COLO829 (cell line): Measurements from ENCODE around the gene ATP23.

ENCODE experiments used
- DNase-seq: peaks from one replicate; pipeline ENCODE4 v3.0.0; 2012; ENCODE audit warnings: low spot score

Gene ATP23

GRCh38 chr12:57983146-57983857 lies 41.9 kb downstream of the ATP23 start:
- DNase-seq = peak; percentile 40

DNA sequence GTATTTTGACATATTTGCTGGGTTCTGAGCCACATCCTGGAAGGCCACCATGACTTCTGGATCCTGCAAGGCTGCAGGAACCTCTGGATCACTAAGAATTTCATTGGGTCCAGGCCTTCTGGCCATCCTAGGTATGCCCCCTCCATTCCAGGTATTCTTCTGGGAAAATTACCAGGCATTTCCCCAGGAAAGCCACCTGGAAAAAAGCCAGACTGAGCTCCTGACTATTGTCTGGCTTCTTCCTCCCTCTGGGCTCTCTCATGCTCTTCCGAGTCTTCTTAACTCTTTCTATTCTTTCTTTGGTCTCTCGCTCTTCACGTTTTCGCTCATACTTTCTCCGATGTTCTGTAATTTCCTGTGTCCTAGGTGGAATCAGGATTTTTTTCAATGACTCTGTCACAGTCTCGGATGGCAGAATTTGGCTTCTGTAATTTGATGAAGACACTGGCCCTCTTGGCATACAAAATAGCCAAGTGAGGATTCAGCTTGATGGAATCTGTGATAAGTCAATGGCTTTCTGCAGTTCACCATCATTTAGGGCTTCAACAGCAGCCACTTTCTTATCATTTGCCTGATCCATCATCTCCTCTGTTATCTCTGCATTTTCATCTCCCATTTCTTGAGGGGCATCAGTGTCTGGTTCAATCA lies 42.6 kb downstream of the ATP23 start:
- DNase-seq = no peak

- DNase-seq = no peak
Measured at GRCh38 chr12:57984629-57985151, 43.3 kb downstream of the ATP23 start.

- DNase-seq = no peak
Measured at GRCh38 chr12:57985685-57986084, 44.3 kb downstream of the ATP23 start.

DNA sequence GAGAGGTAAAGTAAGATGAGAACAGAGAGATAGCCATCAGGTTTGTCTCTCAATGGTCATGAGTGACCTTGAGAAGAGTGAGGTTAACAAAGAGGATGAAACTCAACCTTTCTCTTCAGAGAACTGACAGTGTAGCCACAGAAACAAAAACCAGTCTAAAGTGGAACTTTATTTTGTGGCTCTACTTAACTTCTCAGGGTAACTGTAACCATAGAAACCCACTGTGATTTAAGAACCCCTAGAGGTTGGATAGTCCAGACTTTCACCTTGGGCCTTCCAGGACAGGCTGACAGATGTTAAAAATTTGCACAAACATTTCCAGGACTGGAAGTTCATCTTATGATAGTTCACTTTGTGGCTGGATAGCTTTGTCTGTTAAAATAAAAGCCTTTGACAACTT lies 48.5 kb downstream of the ATP23 start:
- no peak for DNase-seq

DNA sequence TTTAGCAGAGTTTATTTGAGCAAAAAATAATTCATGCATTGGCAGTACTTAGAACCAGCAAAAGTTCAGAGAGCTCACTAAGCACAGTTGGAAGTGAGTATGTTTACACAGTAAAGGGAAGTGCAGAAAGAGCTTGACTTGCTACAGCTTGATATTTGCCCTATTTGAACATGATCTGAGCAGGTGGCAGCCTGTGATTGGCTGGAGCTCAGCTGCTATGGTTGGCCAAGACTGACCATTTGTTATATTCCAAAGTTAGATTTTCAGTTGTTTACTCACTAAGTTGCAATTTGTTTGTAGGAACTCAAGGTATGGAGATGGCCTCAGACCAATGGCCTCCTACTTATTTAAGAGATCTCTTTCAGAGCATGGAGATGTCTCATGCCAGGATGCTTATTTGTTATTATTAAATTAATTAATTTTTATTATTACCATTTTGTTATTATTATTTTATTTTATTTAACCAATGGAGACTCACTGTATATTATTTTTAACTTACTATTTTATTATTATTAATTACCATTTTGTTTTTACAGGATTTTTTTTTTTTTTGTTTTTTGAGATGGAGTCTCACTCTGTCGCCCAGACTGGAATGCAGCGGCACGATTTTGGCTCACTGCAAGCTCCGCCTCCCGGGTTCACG lies 49.0 kb downstream of the ATP23 start:
- no peak for DNase-seq

GRCh38 chr12:57992001-57992400 lies 50.6 kb downstream of the ATP23 start:
- DNase-seq = no peak

DNA sequence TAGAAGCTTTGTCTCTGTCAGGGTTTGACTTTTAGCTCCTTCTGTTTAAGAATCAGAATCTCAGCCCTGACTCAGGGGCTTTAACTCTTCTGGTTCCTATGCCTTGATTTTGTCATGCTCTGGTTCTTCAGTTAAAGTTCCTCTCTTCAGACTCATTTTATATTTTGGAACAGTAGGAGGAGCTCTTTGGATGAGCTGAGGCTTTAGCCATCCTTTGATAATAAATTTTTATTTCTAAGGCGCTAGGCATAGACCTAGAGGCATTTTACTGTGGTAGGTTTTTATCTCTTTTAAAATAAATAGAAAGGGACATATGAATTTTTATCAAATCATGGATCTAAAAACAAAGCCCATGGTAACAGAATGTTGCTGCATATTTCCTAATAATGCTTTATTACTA lies 51.7 kb downstream of the ATP23 start:
- DNase-seq = no peak

DNA sequence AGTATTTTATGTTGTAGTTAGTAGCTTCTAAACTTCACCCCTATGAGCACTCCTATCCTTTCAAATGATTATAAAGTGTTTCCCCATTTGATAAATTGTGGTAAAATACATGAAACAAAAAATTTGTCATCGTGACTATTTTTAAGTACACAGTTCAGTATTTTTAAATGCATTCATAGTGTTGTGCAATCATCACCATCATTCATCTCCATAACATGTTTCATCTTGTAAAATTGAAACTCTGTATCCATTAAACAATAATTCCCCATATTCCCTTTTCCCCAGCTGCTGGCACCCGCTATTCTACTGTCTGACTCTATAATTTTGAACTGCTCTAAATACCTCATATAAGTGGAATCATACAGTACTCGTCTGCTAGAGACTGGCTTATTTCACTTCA lies 52.5 kb downstream of the ATP23 start:
- no peak for DNase-seq

- no peak for DNase-seq
Measured at GRCh38 chr12:57996520-57996919, 55.2 kb downstream of the ATP23 start.

DNA sequence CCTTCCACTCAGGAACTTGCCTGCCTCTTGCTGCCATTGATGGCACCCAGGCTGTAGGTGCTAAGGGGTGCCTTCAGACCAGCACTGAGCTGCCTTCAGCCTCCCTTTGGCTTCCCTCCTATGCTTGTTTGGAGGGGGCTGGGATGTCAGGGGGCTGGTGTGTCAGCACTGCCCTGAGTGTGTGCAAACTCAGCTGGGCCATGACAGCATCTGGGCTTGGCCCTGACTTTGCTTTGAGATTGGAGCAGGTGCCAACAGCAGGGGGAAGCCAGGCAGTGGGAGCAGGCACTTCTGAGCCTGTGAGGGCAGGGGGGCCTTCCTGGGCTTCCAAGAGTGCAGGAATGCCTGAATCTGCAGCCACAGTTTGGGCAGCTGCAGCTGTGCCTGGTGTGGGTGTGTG lies 56.9 kb downstream of the ATP23 start:
- DNase-seq = no peak

DNA sequence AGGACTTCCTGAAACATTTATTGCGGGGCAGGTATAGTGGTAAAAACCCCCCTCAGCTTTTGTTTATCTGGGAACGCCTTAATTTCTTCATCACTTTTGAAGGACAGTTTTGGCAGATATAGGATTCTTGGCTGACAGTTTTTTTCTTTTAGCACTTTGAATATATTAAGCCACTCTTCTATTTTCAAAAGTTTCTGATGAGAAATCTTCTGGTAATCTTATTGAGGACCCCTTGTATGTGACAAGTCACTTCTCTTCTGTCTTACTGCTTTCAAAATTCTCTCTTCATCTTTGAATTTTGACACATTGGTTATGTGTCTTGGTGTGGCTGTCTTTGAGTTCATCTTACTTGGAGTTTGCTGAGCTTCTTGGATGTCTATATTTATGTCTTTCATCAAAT lies 59.1 kb downstream of the ATP23 start:
- no peak for DNase-seq

- no peak for DNase-seq
Measured at GRCh38 chr12:58007875-58008274, 66.5 kb downstream of the ATP23 start.

DNA sequence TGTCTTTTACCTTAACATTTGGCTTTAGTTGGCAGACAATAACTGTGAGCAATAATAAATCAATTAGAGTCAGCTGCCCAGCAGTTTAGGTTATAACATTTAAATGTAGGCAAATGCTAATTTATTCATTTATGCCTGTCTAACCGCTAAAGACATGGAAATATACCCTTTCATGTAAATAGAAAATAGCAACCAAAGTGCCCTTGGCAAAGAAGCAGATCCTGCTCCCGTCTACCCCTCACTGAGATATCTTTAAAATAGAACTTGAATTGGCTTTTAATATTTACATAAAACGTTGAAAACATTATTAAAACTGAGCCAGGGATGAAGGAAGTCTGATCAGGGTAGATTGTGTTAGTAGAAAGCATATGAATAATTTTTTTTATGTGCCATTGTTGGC lies 67.3 kb downstream of the ATP23 start:
- DNase-seq = no peak
